ENCODE measurements around the gene CFAP46.

GRCh38 chr10:132859084-132859855 lies 83.1 kb downstream of the CFAP46 start:
- TF ChIP-seq, protein P1, sequence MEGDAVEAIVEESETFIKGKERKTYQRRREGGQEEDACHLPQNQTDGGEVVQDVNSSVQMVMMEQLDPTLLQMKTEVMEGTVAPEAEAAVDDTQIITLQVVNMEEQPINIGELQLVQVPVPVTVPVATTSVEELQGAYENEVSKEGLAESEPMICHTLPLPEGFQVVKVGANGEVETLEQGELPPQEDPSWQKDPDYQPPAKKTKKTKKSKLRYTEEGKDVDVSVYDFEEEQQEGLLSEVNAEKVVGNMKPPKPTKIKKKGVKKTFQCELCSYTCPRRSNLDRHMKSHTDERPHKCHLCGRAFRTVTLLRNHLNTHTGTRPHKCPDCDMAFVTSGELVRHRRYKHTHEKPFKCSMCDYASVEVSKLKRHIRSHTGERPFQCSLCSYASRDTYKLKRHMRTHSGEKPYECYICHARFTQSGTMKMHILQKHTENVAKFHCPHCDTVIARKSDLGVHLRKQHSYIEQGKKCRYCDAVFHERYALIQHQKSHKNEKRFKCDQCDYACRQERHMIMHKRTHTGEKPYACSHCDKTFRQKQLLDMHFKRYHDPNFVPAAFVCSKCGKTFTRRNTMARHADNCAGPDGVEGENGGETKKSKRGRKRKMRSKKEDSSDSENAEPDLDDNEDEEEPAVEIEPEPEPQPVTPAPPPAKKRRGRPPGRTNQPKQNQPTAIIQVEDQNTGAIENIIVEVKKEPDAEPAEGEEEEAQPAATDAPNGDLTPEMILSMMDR (IDR thresholded peaks at IDR 0.05): no peak
- TF ChIP-seq EP300 (IDR thresholded peaks at IDR 0.05): no peak

Measured in upper lobe of left lung (tissue), 4 donors.